Stimulated activated CD4-positive, alpha-beta T cell treated with anti-CD3 and anti-CD28 coated beads, TNF-alpha, amount 100 ng/mL, for 4 hours (primary cell): Measurements from ENCODE around the gene NFASC.

Experiments used
- DNase-seq, 3 experiments: peaks; one replicate each; pipeline ENCODE4 v3.0.0-alpha.2; 2020; ENCODE audit warnings: low read depth in 3 of 3

Gene NFASC

GRCh38 chr1:204983136-204983535 lies 112.5 kb downstream of the NFASC start:
- DNase-seq = no peak

DNA sequence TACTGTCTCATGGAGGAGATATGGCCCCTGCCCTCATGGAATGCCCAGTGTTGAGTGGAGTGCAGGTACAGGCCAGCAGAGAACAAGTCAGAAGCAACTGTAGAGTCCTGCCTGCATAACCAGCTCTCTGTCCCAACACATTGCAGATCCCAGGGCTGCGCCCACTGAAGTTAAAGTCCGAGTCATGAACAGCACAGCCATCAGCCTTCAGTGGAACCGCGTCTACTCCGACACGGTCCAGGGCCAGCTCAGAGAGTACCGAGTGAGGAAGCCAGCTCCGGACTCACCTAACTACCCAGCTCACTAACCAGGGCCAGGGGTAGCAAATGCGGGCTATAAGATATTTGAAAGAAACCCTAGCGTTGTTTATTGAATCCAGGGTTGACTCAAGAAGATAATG lies 113.2 kb downstream of the NFASC start:
- DNase-seq = no peak

- no peak for DNase-seq
These were observed 113.8 kb downstream of the NFASC start for GRCh38 chr1:204984499-204984898.

DNA sequence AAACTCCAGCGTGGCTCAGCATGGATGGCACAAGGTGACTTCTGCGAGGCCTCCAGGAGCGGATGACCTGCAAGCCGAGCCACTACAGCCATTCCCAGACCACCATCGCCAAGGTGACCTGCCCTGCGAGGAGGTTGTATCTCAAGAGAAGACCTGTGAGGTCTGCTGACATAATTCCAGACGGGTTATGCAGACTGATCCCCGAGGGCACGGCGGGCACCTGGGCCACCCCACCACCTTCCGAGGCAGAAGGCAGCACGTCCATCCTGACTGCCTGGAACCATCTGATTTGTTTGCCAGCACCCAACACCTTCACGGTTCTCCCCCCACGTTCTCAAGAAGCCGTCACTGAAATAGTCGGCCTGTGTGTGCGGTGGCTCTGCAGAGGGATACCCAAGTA lies 115.5 kb downstream of the NFASC start:
- DNase-seq = no peak

GRCh38 chr1:204987689-204988088 lies 117.0 kb downstream of the NFASC start:
- no peak for DNase-seq

GRCh38 chr1:204988196-204988595 lies 117.5 kb downstream of the NFASC start:
- no peak for DNase-seq

DNA sequence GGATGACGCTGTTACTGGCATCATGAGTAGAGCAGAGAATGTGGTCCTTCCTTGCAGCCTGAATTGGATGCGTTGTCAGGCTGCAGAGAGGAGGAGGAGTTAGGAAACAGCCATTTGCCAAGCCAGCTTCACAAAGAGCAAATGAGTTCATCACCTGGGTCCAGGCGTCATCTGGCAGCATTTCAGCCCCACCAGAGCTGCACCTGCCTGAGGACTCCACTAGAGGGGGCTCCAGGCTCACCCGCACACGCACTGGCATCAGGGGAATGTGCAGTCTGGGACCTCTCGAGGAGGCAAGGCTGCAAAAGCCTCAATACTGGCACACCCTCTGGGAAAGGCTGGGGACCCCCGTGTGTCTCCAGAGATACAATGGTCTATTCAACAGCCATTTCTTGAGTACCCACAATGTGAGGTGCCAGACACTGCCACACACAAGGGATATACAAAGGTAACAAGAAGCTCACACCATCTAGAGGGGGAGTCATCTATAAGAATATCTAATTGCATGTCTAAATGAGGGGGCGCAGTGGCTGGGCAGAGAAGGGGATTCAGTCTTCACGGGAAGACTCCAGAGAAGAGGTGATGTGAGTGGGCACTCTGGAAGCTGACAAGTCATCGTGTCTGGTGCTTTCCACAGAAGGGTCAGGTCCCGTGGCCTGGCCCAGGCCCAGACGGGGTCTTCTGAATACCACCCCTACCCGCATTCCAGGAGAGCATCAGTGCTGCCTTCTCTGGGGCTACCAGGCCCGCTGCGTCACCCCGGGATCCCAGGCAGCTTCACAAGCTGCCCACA lies 118.8 kb downstream of the NFASC start:
- DNase-seq = peak; percentile 10 to 18 (median 15)

DNA sequence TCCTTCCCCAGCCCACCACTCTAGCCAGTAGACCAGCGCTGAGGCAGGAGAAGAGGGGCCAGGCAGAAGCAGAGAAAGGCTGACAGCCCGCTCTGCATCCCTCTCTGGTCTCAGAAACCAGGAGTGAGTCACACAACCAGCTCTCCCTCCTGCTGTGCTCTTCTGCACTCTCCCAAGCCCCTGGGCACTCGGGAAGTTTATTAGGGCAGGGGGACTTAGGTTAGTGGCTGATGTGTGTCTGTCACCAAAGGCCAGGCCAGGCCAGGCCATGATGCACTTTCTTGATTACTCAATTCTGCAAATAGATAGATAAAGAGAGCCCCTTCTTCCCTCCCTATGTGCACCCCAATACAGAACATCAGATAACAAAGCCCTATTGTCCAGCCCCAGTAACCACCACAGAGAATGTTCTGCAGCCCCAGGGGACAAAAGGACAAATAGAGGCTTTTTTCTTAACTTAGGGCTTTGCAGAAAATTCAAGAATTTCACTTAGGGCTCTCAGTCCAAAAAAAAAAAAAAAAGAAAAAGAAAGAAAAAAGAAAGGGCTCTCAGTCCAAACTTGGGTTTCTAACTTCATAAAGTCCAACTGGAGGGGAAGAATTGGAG lies 119.5 kb downstream of the NFASC start:
- DNase-seq = no peak

- DNase-seq = no peak
These were observed 120.2 kb downstream of the NFASC start for GRCh38 chr1:204990721-204991341.

GRCh38 chr1:204991342-204991844 lies 120.7 kb downstream of the NFASC start:
- no peak for DNase-seq

GRCh38 chr1:204992201-204992997 lies 121.7 kb downstream of the NFASC start:
- no peak for DNase-seq

GRCh38 chr1:204992998-204993314 lies 122.3 kb downstream of the NFASC start:
- no peak for DNase-seq

GRCh38 chr1:204994086-204994862 lies 123.6 kb downstream of the NFASC start:
- no peak for DNase-seq

DNA sequence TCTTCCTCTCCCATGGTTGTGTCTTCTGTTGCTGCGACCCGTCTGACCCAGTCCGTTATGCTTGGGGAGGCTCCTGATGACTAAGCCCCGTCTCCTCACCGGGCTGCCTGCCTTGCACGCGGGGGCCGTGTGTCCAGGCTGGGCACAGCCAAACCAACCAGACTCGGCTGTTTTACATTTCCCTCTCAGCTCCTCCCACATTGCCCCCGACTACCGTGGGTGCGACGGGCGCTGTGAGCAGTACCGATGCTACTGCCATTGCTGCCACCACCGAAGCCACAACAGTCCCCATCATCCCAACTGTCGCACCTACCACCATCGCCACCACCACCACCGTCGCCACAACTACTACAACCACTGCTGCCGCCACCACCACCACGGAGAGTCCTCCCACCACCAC lies 126.3 kb downstream of the NFASC start:
- DNase-seq = no peak

GRCh38 chr1:204997591-204998355 lies 127.1 kb downstream of the NFASC start:
- DNase-seq = no peak

- DNase-seq = no peak
These were observed 130.5 kb downstream of the NFASC start for GRCh38 chr1:205001162-205001561.

DNA sequence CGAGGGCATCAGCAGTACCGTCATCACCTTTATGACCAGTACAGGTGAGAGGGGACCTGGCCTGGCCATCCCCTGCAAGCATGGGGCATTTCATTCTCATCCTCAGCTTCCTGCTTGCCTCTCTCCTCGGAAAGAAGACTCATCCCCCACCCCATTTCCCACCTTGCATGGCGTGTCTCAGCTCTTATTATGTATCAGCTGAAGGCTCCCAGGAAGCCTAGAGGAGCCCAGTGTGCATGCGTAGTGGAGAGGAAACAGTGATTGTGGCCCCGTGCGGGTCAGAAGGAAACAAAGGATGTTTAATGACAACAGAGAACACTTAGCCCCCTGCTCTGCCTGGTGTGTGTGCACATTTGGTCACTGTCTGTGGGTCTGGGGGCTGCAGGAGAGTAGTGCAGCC lies 132.0 kb downstream of the NFASC start:
- no peak for DNase-seq

DNA sequence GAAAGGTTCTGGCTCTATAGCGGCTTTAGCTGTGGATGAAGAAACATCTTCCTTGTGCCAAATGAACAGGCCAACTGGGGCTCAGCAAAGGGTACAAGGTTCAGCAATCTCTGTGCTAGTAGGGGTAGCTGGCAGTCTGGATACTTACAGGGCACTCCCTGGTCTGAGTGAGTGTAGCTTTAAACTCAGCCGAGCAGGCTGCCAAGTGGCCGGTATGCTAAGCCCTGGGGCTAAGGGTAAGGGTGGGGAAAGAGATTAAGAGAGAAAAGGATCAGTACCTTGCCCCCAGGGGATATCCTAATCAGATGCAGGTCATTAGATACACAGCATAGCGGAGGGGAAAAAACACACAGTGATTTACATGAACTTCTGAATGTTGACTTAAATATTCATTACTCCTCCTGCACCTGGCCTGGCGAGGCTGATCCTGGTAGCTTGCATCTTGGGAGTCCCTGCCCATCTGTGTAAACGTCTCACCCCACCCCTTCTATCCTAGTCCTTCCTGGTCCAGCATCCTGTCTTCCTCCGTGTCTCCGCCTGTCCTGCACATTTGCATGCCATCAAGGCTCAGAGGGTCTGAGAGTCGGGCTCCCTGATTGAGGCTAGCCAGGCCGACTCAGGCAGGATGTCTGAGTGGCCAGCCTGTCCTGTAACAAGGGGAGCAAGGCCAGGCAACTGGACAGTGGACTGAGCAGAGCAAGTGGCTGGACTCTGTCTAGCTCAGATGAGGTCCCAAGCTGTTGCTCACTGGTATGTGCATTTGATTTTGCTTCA lies 132.9 kb downstream of the NFASC start:
- no peak for DNase-seq

DNA sequence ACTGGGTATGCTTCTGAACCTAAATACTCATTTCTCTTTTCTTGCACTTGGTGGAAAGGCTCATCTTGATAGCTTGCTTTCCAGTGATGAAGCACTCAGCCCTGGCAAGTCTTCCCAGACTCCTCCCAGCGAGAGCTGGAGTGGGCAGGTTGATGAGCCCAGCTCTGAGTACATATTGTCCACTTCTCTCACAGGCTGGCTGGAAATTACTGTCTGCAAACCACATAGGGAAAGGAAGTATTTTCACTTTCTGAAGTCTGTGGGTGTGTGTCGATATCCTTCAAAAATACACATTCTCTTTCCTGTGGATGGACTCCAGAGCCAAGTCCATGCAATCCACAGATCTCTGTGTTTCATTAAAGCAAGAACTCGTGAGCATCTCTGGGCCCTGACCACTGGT lies 133.7 kb downstream of the NFASC start:
- no peak for DNase-seq

DNA sequence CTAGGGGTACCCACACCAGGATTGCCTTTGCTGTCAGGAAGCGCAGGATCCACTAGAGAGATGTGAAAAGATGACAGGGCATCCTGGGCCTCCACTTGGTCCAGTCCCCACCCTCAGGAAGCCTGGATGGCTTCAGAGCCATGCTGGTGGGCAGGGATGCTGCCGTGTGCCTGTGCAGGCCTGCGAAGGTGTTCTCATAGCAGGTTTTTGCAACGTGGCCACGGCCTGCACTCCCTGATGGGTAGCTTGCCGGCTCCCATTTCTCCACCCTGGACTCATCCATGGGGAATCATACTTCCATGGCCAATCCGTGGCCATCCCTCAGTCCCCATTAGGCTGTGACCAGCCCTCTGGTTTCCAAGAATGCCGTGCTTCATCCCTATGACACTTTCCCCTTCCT lies 138.2 kb downstream of the NFASC start:
- no peak for DNase-seq
